Activated CD4-positive, alpha-beta T cell treated with anti-CD3 and anti-CD28 coated beads for 36 hours (primary cell): ENCODE measurements around the gene CFAP90. TPM values are rescaled to one million over a fixed set of nuclear protein-coding genes. Genes with fewer than 3 reads are reported as not detected.
A peak's percentile ranks its signal among the peaks of the same experiment; 100 is the strongest.

Experiments
- ATAC-seq: fragments of 200-7000 bp; cut with Tn5 transposase; one replicate; pipeline ENCODE4 v1.10.0; 2021; ENCODE audit warnings: mild to moderate bottlenecking, moderate library complexity
- CTCF ChIA-PET: fragments of 350-600 bp; sonication (Branson Sonifier 250); formaldehyde crosslinking; loops from one replicate; lab custom pipeline; 2021; ENCODE audit warnings: antibody characterized with exemption; lab: Charles Lee
- POLR2A ChIA-PET: fragments of 350-600 bp; sonication (Branson Sonifier 250); formaldehyde crosslinking; loops from one replicate; lab custom pipeline; 2021; ENCODE audit warnings: antibody characterized with exemption, inconsistent platforms; lab: Charles Lee
- DNase-seq: peaks from one replicate; pipeline ENCODE4 v3.0.0-alpha.2; 2020
- H3K27ac Mint-ChIP-seq: one replicate; pipeline ENCODE4 v1.8.0; 2021; ENCODE audit warnings: mixed read lengths
- H3K27me3 Mint-ChIP-seq: one replicate; pipeline ENCODE4 v1.8.0; 2021; ENCODE audit warnings: mixed read lengths
- H3K36me3 Mint-ChIP-seq: one replicate; pipeline ENCODE4 v1.8.0; 2021; ENCODE audit warnings: low read depth, mixed read lengths
- H3K4me1 Mint-ChIP-seq: one replicate; pipeline ENCODE4 v1.8.0; 2021; ENCODE audit warnings: mixed read lengths
- H3K4me3 Mint-ChIP-seq: one replicate; pipeline ENCODE4 v1.8.0; 2021; ENCODE audit warnings: mild to moderate bottlenecking, moderate library complexity, mixed read lengths
- H3K9me3 Mint-ChIP-seq: one replicate; pipeline ENCODE4 v1.8.0; 2021; ENCODE audit warnings: low read depth, mixed read lengths
- intact Hi-C, 2 experiments: fragments of 100-400 bp; cut with DNase I in 1 of 2; cut with micrococcal nuclease in 1 of 2; formaldehyde crosslinking; loops; one replicate each; pipeline versions ENCODE4 v1.14.2 to v1.15.1; 2022 to 2024; cut with DNase I, micrococcal nuclease
- total RNA-seq, 2 experiments: library from RNA; stranded (reverse); gene quantifications; one replicate each; pipeline ENCODE4 v1.2.3, GENCODE V29; 2021

The CFAP90 gene, protein sequence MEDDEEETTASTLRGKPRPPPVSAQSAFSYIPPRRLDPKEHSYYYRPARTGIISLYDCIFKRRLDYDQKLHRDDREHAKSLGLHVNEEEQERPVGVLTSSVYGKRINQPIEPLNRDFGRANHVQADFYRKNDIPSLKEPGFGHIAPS
- total RNA-seq: not detected

DNA sequence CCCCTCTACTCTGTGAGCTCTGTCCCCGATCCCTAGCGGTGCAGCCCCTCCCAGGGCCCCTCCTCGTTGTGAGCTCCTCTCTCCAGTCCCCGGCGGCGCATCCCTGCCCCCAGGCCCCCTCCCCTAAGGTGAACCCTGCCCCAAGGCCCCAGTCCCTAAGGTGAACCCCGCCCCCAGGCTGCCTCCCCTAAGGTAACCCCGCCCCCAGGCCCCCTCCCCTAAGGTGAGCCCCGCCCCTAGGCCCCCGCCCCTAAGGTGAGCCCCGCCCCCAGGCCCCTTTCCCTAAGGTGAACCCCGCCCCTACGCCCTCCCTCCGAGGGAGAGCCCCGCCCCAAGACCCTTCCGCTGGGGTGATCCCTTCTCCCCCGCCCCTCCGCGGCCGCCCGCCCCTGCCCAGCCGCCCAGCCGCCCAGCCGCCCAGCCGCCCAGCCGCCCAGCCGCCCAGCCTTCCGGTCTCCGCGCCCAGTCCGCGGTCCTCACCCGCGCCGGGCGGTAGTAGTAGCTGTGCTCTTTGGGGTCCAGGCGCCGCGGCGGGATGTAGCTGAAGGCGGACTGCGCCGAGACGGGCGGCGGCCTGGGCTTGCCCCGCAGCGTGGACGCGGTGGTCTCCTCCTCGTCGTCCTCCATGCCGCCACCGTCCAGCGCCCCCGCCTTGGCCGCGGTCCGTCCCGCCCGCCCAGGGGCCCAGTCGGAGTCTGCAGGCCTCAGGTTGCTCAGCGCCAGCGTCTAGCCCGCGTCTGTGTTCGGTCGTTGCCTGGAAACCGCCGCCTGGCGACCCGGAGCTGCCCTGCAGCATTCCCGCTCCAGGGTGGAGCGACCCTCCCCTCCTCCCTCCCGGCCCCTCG is at the start of gene CFAP90:
Gene CFAP90 (minus strand): TSS at position 739 of the 845 bp plus-strand sequence. CDS start 112 bp downstream, at position 627.
- peaks cover 18% of the 10 kb centered on the region for H3K4me1 Mint-ChIP-seq
- peak; percentile 65 for ATAC-seq
- peak; percentile 65 for DNase-seq
- ChIA-PET CTCF (interaction anchor here (0.5 to 0.9 kb wide), 2 partner anchors 9 to 1258 kb away, joined by 3 to 4 read pairs; no protein-coding TSS in a partner anchor), POLR2A (interaction anchor here (0.7 to 1.0 kb wide), 2 partner anchors 19 to 60 kb away, joined by 3 read pairs; partner anchors contain the start of genes FASTKD3 and MTRR)
- peak within 1 kb of the TSS; percentile 66 for H3K4me3 Mint-ChIP-seq
- peaks cover 16% of the 10 kb centered on the region for H3K27me3 Mint-ChIP-seq
- no peaks in the 10 kb centered on the region for H3K36me3 Mint-ChIP-seq
- peaks cover 2% of the 10 kb centered on the region for H3K9me3 Mint-ChIP-seq
- intact Hi-C loops: loop anchor here in 1 of 2 experiments (2.0 kb wide), 1 partner anchor 18 kb away; the partner anchor contains the start of genes FASTKD3 and MTRR
- peak within 1 kb of the TSS; percentile 5 for H3K27ac Mint-ChIP-seq

DNA sequence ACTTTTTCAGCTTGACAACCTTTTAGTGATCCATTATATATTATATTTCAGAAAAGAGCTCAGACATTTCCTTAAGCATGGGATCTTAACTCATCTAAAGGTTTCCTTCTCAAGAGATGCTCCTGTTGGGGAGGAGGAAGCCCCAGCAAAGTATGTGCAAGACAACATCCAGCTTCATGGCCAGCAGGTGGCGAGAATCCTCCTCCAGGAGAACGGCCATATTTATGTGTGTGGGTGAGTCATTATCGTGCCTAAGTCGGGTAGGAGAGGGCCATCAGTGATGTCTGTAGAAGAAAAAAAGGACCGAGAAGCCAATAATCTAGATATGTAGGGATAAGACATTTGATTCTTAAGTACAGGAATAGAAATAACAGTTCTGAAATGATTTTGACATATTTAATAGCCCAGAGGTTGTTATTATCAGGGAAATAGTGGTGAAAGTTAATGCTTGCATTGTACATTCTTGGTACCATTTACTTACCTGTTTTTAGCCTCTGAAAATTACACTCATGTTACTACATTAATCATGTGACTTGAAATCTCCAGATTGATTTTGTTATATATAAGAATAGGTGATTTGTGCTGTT is 46.2 kb upstream of the CFAP90 start:
- peak; percentile 69 for DNase-seq
- CTCF ChIA-PET: interaction anchor here (0.8 to 1.9 kb wide), 3 partner anchors 9 to 19 kb away, joined by 3 to 7 read pairs (median 4); no protein-coding TSS in a partner anchor
- no peak overlapping the region for H3K27ac Mint-ChIP-seq

DNA sequence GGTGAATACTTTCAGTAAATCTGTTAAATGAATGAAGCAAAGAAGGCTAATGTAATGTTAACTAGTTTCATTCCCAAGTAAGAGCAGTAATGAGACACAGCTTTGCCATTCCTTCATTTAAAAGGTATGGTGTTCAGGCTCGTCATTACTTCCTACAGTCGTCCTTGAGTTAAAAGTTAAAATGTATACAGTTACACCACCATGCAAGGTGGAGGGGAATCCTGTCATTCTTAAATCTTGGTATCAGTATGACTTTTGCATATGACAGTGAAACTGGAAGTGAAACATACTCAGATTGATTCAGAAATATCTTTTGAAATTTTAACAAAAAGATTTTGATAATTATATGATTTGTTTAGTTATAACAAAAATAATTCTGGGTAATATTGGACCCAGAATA is 43.9 kb upstream of the CFAP90 start:
- H3K27me3 Mint-ChIP-seq: no peaks in the 10 kb centered on the region
- CTCF ChIA-PET: no interaction called here
- H3K4me3 Mint-ChIP-seq: no peak overlapping the region
- peak overlapping the region; percentile 69 for H3K27ac Mint-ChIP-seq
- no peaks in the 10 kb centered on the region for H3K9me3 Mint-ChIP-seq
- peaks cover 72% of the 10 kb centered on the region for H3K36me3 Mint-ChIP-seq
- ATAC-seq (peak; percentile 86), DNase-seq (no peak)
- POLR2A ChIA-PET: no interaction called here
- intact Hi-C loops: loop anchor here in 1 of 2 experiments (1.0 kb wide), 1 partner anchor 17 kb away; no protein-coding TSS in a partner anchor
- peaks cover 15% of the 10 kb centered on the region for H3K4me1 Mint-ChIP-seq

More for the DNA sequence above, 46.2 kb upstream of the CFAP90 start:
- peaks cover 2% of the 10 kb centered on the region for H3K9me3 Mint-ChIP-seq
- peaks cover 20% of the 10 kb centered on the region for H3K4me1 Mint-ChIP-seq
- H3K36me3 Mint-ChIP-seq: peaks cover 72% of the 10 kb centered on the region
- H3K4me3 Mint-ChIP-seq: no peak overlapping the region
- intact Hi-C loops: no loop called here
- H3K27me3 Mint-ChIP-seq: no peaks in the 10 kb centered on the region
- POLR2A ChIA-PET: no interaction called here
- ATAC-seq: peak; percentile 76

DNA sequence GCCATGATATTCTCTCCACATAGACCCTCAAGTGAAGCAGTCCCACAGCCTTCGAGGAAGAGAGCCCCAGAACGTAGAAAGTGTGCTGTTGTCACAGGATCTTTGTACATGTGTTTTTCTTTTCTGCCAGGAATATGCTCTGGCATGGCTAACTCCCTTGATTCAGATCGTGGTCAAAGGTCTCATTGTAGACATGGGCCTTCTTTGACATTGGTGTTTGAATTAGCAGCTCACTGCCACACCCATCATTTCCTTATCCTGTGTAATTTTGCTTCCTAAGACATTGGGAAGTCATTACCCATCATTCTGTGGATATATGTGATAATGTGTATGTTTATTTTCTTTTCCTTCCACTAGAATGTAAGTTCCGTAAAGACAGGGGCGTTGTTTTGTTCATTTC is 43.5 kb upstream of the CFAP90 start:
- intact Hi-C loops: no loop called here
- H3K27ac Mint-ChIP-seq: peak overlapping the region; percentile 69
- peaks cover 72% of the 10 kb centered on the region for H3K36me3 Mint-ChIP-seq
- no peak overlapping the region for H3K4me3 Mint-ChIP-seq
- ATAC-seq (no peak), DNase-seq (no peak)
- POLR2A ChIA-PET: no interaction called here
- no peaks in the 10 kb centered on the region for H3K27me3 Mint-ChIP-seq
- CTCF ChIA-PET: no interaction called here
- peaks cover 15% of the 10 kb centered on the region for H3K4me1 Mint-ChIP-seq
- no peaks in the 10 kb centered on the region for H3K9me3 Mint-ChIP-seq

DNA sequence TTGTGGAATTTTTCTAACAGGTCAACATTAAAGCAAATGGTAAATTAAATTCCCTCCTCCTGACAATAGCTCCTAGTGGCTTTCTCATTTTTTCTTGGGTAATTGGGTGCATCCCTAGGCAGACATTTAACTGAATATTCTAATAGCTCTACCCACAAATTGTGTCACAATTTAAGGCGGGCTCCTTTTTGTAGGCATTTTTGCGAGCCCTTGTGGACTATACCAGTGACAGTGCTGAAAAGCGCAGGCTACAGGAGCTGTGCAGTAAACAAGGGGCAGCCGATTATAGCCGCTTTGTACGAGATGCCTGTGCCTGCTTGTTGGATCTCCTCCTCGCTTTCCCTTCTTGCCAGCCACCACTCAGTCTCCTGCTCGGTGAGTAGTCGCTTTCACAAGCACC is 38.0 kb upstream of the CFAP90 start:
- Mint-ChIP-seq H3K4me1 (peaks cover 7% of the 10 kb centered on the region), H3K36me3 (peaks cover 62% of the 10 kb centered on the region), H3K27ac (no peak overlapping the region), H3K9me3 (no peaks in the 10 kb centered on the region), H3K4me3 (no peak overlapping the region), H3K27me3 (no peaks in the 10 kb centered on the region)
- intact Hi-C loops: no loop called here
- POLR2A ChIA-PET: no interaction called here
- ATAC-seq (no peak), DNase-seq (no peak)
- CTCF ChIA-PET: interaction anchor here (0.6 to 1.5 kb wide), 3 partner anchors 9 to 1216 kb away, joined by 3 read pairs; no protein-coding TSS in a partner anchor

DNA sequence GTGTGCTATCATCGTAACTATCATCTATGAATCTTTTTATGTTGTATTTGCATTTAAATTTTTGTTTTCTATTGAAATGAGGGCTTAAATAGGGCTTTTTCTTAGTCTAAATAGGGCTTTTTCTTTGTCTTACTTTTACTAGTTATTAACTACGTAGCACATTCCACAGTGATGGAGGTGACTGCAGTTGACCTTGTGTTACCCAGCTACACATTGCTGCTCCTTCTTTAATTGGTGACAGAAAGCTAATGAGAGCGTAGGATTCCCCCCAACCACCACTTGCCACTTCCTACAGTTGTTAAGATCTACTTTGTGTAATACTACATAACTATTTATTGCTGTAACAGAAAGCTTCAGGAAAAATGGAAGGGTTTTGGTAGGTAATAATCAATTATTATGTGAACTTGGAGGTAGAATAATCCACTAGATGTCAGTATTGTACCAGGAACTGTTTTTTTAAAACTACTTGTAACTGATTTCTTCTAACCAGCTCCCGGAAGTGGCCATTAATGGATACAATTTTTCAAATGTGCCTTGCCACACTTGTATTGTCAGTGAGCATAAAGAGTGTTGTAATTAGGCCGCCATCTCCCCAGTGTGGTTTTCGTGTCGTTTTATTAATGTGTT is 36.0 kb upstream of the CFAP90 start:
- ATAC-seq: no peak
- Mint-ChIP-seq H3K9me3 (no peaks in the 10 kb centered on the region), H3K4me1 (peaks cover 7% of the 10 kb centered on the region), H3K27ac (no peak overlapping the region), H3K4me3 (no peak overlapping the region), H3K27me3 (no peaks in the 10 kb centered on the region), H3K36me3 (peaks cover 50% of the 10 kb centered on the region)
- no peak for DNase-seq
- intact Hi-C loops: no loop called here
- POLR2A ChIA-PET: interaction anchor here (0.7 kb wide), 1 partner anchor 10 kb away, joined by 3 read pairs; no protein-coding TSS in a partner anchor
- CTCF ChIA-PET: interaction anchor here (0.6 to 2.3 kb wide), 12 partner anchors 9 to 196 kb away, joined by 3 to 11 read pairs (median 5); partner anchors contain the start of genes FASTKD3 and MTRR

DNA sequence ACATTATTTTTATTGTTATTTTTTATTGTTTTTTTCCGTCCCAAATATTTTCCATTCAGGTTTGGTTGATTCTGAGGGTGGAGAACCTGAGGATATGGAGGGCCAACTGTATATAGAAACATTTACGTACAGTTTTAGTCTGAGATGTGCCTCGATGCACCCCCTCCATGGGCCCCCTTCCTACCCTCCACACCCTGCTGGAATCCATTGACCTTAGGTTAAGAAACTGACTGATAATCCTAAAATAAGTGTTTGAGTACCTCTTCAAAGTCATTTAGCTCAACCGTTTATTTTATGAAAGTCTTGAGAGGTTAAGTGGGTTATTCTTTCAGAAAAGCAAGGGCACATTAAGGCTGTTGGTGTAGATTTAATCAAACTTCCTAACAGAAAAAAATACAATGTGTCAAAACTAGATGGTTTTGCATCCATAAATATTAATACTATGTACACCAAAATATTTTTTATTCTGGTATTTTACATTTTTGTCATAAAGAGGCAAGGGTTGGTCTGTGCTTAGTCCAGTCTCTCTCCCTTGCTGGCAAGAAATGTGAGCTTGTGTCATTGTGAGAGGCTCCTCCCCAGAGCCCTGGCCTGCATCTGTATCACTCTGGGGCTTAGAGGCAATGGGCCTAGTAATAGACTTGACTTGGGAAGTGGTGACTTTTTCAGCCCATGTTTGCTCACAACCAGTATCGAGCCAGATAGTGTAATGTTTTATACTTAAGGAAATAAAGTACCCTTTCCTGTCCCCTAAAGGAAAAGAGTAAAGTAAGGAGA is 33.7 kb upstream of the CFAP90 start:
- DNase-seq (no peak), ATAC-seq (no peak)
- intact Hi-C loops: no loop called here
- H3K27me3 Mint-ChIP-seq: no peaks in the 10 kb centered on the region
- peak overlapping the region; percentile 10 for H3K27ac Mint-ChIP-seq
- H3K4me3 Mint-ChIP-seq: no peak overlapping the region
- ChIA-PET CTCF (interaction anchor here (0.6 kb wide), 1 partner anchor 16 kb away, joined by 3 read pairs; the partner anchor contains the start of genes FASTKD3 and MTRR), POLR2A (interaction anchor here (0.7 kb wide), 1 partner anchor 15 kb away, joined by 9 read pairs; no protein-coding TSS in a partner anchor)
- H3K36me3 Mint-ChIP-seq: peaks cover 56% of the 10 kb centered on the region
- H3K9me3 Mint-ChIP-seq: no peaks in the 10 kb centered on the region
- peaks cover 17% of the 10 kb centered on the region for H3K4me1 Mint-ChIP-seq

DNA sequence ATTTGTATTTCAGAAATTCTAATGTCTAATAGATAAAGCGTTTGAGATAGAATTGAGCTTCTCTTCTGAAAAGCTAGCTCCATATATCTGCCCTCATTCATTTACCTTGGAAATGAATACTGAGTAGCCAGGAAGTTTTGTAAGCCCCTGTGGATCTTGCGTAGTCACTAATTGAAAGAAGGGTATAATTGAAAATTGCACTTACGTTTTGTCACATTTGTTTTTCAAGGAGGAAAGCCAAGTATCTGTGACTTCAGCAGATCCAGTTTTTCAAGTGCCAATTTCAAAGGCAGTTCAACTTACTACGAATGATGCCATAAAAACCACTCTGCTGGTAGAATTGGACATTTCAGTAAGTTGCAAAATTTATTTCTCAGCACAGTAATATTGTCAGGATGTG is 32.0 kb upstream of the CFAP90 start:
- DNase-seq (no peak), ATAC-seq (no peak)
- peaks cover 60% of the 10 kb centered on the region for H3K36me3 Mint-ChIP-seq
- no peaks in the 10 kb centered on the region for H3K27me3 Mint-ChIP-seq
- POLR2A ChIA-PET: no interaction called here
- H3K27ac Mint-ChIP-seq: no peak overlapping the region
- peaks cover 29% of the 10 kb centered on the region for H3K4me1 Mint-ChIP-seq
- intact Hi-C loops: no loop called here
- no peaks in the 10 kb centered on the region for H3K9me3 Mint-ChIP-seq
- CTCF ChIA-PET: no interaction called here
- no peak overlapping the region for H3K4me3 Mint-ChIP-seq

DNA sequence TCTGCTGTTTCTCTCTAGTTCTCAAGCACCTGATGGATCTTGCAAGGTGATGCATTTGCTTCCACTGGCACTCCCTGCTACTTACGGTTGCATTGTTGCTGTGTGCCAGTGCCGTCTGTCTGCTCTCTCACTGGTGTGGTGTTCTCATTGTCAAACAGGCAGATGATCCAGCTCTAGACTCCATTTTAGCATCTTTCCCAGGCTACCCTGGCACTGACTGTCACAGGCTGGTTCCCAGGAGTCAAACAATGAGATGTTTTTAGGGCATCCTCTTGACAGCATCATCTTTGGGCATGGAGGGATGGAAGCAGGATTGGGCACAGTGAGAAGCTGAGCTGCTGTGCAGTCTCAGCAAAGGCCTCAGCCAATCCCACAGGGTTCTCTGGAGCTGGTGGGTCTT is 30.9 kb upstream of the CFAP90 start:
- ATAC-seq: no peak
- intact Hi-C loops: no loop called here
- no peak for DNase-seq
- Mint-ChIP-seq H3K36me3 (peaks cover 62% of the 10 kb centered on the region), H3K27ac (no peak overlapping the region), H3K4me3 (no peak overlapping the region), H3K9me3 (no peaks in the 10 kb centered on the region), H3K4me1 (peaks cover 35% of the 10 kb centered on the region), H3K27me3 (no peaks in the 10 kb centered on the region)
- POLR2A ChIA-PET: no interaction called here
- CTCF ChIA-PET: interaction anchor here (0.5 to 0.6 kb wide), 2 partner anchors 1221 to 1235 kb away, joined by 3 read pairs; no protein-coding TSS in a partner anchor

DNA sequence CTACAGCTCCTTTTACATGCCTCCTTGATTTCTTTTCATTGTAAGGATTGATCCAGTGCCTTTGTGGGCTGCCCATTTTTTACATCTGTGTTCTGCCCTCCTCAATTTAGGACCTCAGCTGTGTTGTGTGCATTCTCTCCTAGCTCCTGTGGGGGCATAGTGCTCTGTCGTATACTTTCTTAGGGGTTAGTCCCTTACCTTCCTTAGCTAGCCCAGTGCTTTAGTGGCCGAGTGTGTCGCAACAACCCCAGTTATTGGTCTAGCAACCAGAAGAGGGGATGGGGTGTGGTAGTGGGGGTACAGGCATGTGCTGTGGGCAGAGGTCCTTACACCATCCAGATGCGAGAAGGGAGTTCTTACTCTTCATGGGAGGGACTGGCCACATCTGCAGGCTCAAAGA is 30.2 kb upstream of the CFAP90 start:
- CTCF ChIA-PET: interaction anchor here (0.5 kb wide), 1 partner anchor 1236 kb away, joined by 3 read pairs; no protein-coding TSS in a partner anchor
- H3K36me3 Mint-ChIP-seq: peaks cover 63% of the 10 kb centered on the region
- intact Hi-C loops: no loop called here
- no peaks in the 10 kb centered on the region for H3K27me3 Mint-ChIP-seq
- H3K27ac Mint-ChIP-seq: no peak overlapping the region
- POLR2A ChIA-PET: no interaction called here
- peaks cover 41% of the 10 kb centered on the region for H3K4me1 Mint-ChIP-seq
- no peaks in the 10 kb centered on the region for H3K9me3 Mint-ChIP-seq
- no peak for ATAC-seq
- H3K4me3 Mint-ChIP-seq: no peak overlapping the region
- DNase-seq: no peak
